Fibroblast of villous mesenchyme (primary cell): ENCODE data around the gene AHCYL1. TPM values are rescaled to one million over a fixed set of nuclear protein-coding genes. Genes with fewer than 3 reads are reported as not detected.

ENCODE experiments used
- DNase-seq: peaks from one replicate; pipeline ENCODE4 v3.0.0-alpha.2; 2010; ENCODE audit warnings: low read depth
- H3K4me3 ChIP-seq: 2 replicates; pipeline ENCODE4 v1.5.1; 2011; ENCODE audit warnings: low read depth, mild to moderate bottlenecking, low read length
- total RNA-seq: library from RNA; depleted of rRNA; stranded (reverse); fragments of >200 nt; gene quantifications from 2 replicates; pipeline ENCODE4 v1.2.3, GENCODE V29; 2012
- TF ChIP-seq, protein P1 (sequence below): IDR thresholded peaks from 2 replicates; pipeline ENCODE4 v1.5.1; 2012; ENCODE audit warnings: low read depth, mild to moderate bottlenecking, low read length; ENCODE audit not compliant: insufficient read depth

AHCYL1 gene
- total RNA-seq, 1 donor: 66.9 TPM

DNA sequence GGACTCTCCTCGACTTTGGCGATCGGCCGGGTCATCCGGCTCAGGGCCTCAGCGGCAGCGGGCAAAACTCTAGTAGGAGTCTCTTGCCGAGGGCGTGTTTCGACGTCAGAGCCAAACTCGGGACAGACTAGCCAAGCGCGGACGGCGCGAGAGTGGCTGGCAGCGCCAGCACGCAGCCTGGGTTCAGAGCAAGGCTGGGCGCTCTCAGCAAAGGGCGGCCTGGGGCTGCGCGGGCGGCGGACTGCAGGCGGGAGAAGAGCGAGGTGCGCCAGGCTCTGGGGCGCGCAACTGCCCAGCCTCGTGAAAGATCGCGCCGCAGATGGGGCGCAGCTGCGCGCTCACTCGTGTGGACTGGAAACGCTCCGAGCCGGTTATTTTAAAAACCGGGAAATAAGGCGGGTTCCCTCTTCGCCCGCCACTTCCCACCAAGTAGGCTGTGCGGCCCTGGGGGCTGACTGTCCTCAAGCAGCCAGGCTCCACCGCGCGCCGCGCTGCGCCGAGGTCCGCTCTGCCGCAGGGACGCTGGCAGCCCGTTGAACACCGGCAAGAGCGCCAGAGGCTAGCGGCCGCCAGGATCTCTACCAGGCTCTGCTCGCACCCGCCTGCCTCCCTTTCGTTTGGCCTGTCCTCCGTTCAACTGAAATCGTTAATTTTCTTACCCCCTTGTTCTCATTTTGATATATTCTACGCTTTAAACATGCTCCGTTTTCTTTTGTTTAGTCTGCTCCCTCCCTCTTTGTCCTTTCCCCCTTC, 83.5 kb downstream of the AHCYL1 start:
- TF ChIP-seq, protein P1, sequence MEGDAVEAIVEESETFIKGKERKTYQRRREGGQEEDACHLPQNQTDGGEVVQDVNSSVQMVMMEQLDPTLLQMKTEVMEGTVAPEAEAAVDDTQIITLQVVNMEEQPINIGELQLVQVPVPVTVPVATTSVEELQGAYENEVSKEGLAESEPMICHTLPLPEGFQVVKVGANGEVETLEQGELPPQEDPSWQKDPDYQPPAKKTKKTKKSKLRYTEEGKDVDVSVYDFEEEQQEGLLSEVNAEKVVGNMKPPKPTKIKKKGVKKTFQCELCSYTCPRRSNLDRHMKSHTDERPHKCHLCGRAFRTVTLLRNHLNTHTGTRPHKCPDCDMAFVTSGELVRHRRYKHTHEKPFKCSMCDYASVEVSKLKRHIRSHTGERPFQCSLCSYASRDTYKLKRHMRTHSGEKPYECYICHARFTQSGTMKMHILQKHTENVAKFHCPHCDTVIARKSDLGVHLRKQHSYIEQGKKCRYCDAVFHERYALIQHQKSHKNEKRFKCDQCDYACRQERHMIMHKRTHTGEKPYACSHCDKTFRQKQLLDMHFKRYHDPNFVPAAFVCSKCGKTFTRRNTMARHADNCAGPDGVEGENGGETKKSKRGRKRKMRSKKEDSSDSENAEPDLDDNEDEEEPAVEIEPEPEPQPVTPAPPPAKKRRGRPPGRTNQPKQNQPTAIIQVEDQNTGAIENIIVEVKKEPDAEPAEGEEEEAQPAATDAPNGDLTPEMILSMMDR: no peak
- H3K4me3 ChIP-seq: no peak overlapping the region
- no peak for DNase-seq

DNA sequence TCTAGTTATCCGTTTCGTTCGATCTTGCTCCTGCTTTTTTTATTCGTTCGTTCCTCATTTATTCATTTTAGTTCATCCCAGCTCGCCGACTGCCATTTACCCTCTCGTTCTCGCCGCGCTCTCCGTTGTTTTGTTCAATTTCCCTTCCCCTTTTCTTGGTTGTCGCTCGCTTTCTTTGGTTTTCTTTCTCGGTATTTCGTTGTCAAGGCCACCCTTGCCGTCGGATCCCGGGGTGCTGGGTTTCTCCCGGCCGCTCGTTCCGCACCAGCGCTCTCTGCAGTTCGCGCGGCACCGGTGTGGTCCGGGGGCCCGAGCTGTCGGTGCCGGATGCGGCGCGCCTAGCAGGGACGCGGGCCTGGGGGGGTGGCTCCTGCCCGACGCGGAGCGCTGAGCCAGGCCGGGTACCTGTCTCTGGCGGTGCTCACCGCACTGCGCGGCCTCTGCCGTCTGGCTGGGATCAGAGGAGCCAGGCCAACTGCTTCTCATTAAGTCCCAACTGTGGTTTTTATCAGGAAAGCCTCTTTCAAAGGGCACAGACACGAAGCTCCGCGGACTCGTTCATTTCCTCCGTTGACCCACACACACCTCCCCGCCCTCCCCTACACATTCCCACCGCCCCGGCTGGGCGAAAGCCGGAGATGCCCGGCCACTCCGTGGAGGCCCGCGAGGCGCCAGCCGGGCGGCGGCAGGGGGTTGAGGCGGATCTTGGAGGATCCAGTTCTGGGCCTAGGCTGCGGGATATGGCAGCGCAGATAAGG, 84.3 kb downstream of the AHCYL1 start:
- no peak overlapping the region for H3K4me3 ChIP-seq
- TF ChIP-seq, protein P1: no peak
- no peak for DNase-seq

DNA sequence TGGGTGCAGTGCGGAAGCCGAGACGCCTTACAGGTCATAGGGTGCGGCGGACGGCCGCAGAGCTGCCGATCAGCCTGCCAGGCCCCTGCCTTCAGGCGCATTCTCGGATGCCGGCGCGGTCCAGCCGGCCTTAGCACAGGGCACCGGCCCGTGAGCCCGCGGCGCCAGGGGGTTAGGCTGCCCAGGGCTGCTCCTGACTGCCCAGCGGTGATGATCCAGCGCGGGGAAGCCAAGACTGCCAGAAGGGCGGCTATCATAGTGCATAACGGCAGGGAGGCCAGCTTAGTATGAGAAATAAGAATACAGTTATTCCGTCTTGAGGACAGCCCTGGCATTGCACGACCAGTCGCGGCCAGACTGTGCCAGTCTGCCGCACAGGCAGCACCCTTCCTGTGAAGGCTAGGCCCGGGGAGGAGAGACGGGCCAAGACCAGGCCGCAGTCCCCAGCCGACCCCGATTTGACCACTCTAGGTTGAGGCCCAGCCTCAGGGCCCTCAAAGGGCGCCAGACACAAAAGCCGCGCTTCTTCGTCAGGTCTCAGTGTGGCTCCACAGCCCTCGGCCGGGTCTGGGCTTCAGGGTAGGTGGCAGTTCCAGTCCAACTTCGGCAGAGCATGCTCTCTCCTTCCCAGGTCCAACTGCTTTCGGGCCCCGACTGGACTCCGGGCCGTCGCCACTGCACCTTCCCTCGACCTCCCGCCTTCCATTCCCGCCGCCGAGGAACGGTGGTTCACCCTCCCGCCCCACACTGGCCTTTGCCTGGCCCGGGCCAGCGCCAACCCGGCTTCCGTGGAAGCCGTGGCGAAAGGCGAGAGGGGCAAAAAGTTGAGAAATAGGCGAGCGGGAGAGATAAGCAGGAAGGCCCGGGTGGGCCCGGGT, 85.1 kb downstream of the AHCYL1 start:
- no peak overlapping the region for H3K4me3 ChIP-seq
- DNase-seq: no peak
- TF ChIP-seq, protein P1: no peak

DNA sequence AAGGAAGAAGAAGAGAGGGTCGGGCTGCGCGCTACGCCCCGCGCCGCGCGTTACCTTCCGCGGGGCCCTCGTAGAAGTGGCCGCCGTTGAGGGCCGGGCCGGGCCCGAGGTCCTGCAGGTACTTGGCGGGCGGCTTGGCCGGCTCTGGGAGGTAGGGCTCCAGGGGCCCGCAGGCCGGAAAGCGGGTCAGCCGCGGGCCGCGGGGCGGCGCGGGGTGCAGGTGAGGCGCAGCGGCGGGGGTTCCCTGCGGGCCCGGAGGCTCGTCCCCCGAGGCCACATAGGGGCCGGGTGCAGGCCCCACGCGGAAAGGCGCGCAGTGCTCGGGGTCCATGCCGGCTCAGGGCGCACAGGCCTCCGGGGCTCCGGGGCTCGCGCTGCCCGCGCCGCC, 85.7 kb downstream of the AHCYL1 start:
- TF ChIP-seq, protein P1: no peak
- no peak overlapping the region for H3K4me3 ChIP-seq
- no peak for DNase-seq

DNA sequence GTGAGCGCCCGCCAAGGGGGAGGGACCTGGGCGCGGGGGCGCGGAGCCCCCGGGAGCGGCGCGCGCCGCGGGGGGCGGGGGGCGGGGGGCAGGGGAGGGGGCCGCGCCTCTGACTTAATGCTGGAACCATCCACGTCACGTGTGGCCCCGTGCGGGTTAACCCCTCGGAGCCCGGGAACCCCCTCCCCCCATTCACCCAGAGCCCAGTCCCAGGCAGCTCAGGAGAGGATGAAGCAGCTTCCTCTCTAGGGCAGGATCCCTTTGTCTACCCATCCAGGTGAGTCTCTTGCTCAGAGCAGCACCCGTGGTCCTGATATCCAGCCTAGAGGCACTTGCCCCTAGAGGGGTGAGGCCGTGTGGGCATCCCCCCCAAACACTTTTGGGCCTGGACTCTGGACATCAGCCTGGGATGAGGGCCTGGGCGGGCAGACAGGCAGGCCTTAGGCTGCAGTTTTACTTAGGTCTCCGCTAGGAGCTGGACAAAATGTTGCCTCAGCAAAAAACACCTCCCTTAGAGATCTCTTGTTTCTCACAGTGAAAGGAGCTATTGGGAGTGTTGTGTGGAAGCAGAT, 86.2 kb downstream of the AHCYL1 start, which contains the start of gene ALX3:
Gene ALX3 (minus strand): TSS at position 2 of the 572 bp plus-strand sequence. CDS start 60 bp downstream, outside the sequence.
- TF ChIP-seq, protein P1: no peak

More for the DNA sequence above, 86.2 kb downstream of the AHCYL1 start, which contains the start of gene ALX3:
- no peak for DNase-seq
- no peak within 1 kb of the TSS for H3K4me3 ChIP-seq

Other genes with a start within 250 kb of the AHCYL1 start
- gene GSTM3, start 243.7 kb upstream of the AHCYL1 start, total RNA-seq: 84.7 and 104 TPM in 2 replicates
- not detected in 2 replicates for gene EPS8L3, start 220.8 kb upstream of the AHCYL1 start, total RNA-seq
- 24.5 and 64.8 TPM in 2 replicates for gene CSF1, start 73.9 kb upstream of the AHCYL1 start, total RNA-seq
- 48.3 and 52.2 TPM in 2 replicates for gene STRIP1, start 49.9 kb downstream of the AHCYL1 start, total RNA-seq
- gene ALX3, start 85.9 kb downstream of the AHCYL1 start, total RNA-seq: not detected in 2 replicates
- gene UBL4B, start 127.7 kb downstream of the AHCYL1 start, total RNA-seq: under 0.01 TPM in 1 of 2 replicates, not detected in the other
- under 0.01 TPM in 2 replicates for gene SLC6A17, start 165.7 kb downstream of the AHCYL1 start, total RNA-seq
- 0.64 and 1.7 TPM in 2 replicates for gene KCNC4, start 225.5 kb downstream of the AHCYL1 start, total RNA-seq